HG03354 (cell line): Measurements from ENCODE around the gene DHX58.

Experiments
- ATAC-seq: cut with Tn5 transposase; IDR thresholded peaks from one replicate; pipeline ENCODE4 v1.9.1; 2021; ENCODE audit warnings: mild to moderate bottlenecking; ENCODE audit not compliant: unreplicated experiment, poor library complexity, severe bottlenecking

Gene DHX58

DNA sequence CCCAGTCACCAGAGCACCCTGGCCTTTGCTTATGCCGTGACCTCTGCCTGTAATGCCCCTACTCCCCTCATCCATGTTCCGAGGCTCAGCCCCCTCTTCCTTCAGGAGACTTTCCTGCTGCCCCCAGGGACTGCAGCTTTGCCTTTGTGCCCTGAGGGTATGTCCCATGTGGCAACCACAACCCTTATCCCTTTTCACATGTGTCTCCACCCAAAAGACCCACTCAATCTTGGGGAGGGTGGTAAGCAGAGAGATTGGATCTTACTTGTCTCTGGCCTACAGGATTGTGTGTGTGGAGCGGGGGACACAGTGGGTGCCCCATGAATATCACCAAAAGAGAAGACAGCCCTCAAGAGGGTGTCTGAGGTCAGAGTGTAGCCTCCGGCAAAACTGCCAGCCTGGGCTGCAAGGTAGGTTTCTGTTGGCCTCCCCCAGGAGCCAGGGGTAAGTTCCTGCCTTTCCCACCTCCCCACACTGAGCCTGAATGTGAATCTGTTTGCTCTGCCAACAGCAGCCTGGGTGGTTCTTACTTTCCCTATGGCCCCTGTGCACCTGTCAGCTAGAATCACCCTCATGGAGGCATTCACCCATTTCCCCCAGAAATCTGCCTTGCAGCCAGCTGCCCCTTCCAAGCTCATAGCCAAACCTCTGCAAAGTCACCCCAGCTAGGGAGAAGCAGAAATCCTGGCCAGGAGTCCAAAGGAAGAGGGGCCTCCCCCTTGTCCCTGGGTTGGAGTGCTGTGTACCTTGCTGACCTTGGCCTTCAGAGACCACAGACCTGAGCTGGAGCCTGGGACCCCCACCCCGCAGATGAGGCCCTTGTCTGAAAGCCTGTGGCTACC, 50.6 kb downstream of the DHX58 start:
- ATAC-seq, result no peak

DNA sequence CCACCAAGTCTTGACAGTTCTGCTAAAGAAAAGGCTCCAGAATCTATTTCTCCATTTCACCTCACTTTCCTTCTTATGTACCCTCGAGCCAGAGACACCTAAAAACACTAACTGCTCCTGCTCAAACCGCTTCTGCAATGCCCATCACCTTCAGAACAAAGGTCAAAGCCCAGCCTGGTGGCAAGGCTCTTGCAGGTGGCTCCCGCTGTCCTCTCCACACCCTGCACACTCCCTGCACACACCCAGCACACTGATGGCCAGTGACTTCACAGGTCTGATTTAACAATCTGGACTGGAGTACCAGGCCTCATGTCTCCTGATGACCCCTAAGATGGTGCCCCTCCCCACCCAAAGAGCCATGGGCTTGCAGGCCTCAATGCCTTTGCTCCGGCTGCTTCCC, 52.3 kb downstream of the DHX58 start:
- no peak for ATAC-seq

DNA sequence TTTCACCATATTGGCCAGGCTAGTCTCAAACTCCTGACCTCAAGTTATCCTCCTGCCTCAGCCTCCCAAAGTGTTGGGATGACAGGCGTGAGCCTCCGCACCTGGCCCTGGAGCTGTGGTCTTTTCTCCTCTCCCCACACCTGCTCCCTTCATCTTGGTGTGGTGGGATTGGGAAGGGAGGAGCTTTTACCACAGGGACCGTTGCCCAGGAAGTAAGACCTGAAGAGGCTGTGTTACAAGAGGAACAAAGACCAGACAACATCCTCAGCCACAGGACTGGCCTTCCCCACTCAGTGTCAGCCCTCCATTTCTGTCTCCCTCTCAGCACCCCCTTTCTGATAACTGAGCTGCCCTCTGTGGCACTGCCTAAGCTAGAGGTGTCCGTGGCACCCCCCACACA, 52.7 kb downstream of the DHX58 start:
- ATAC-seq, result no peak

GRCh38 chr17:42058063-42058462, 54.5 kb downstream of the DHX58 start:
- no peak for ATAC-seq

- no peak for ATAC-seq
Observed at GRCh38 chr17:42056635-42057034, 55.9 kb downstream of the DHX58 start.

DNA sequence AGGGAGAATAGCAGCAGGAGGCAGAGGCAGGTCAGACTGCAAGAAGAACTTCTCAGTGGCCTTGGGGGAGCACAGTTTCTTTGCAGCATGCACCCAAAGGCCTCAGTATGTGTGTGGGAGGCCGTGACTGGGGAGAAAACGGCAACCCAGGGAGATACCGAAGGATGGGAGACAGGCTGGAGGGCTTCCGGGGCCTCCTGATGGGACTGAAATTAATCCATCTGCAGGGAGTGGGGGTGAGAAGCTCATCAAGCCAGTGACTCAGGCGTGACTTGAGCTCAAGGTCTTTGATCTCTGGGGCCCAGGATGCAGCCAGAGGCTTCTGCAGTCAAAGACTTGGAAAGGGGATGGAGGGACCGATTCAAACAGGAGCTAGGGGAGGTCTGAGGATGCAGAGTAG, 57.0 kb downstream of the DHX58 start:
- ATAC-seq, result no peak

GRCh38 chr17:42055027-42055426, 57.5 kb downstream of the DHX58 start:
- no peak for ATAC-seq

DNA sequence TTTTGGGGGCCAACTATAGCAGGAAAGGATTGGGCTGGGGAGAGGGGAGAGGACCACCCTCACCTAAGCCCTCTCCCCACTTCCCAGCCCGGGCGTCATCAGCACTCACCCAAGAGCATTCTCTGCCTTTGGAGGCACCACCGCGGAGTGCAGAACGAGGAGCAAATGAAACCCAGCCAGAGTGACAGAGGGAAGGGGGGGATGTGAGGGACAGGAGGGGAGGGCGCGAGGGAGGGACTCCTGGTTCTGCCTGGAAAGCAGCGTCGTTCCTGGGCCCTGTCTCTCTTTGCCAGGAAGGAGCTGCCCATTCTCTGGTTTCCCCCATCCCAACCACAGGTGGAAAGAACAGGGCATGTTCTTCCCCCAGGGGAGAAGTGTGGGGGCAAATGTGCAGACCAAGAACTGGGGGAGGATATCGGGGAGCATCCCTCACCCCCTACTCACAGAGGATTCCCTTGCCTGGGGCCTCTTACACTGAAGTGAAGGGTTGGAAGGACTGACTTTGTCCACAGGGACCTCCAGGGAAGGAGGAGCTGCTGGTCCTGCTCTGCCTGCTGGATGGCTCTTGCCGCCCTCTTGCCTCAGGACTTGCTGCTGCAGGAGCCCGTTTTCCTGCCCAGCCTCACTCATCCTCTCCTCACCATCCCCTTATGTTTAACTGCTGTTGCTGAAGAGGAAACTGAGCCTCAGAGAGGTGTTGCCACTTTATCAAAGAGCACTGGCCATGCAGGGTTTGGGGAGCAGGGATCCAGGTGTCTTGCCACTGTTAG, 58.6 kb downstream of the DHX58 start:
- no peak for ATAC-seq

- ATAC-seq, result no peak
Observed at GRCh38 chr17:42052346-42052877, 60.1 kb downstream of the DHX58 start.

DNA sequence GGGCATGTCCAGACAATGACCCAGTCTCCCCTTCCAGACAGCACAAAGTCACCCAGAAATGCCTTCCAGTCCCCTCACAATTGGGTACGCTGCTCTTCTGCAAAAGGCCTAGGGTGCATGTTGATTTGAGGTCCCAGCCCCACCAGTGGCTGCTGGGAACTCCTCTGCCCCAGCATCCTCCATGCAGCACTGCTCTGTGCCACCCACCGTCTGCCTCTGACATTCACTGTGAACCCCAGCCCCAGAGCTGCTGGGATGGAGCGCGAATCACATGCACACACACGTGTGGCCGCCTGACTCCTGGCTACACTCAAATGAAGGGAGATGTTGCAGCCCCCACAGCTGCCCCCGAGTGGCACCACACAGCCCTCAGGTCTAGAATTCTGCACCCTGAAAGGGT, 60.9 kb downstream of the DHX58 start:
- ATAC-seq, result no peak
